MG63 (cell line): ENCODE data around the gene NDST1. TPM values are rescaled to one million over a fixed set of nuclear protein-coding genes. Genes with fewer than 3 reads are reported as not detected.

Experiments used
- DNase-seq: peaks from one replicate; pipeline ENCODE4 v3.0.0-alpha.2; 2020
- H3K27me3 ChIP-seq: fragments of 250-450 bp; sonication (Bioruptor Pico); 2 replicates; pipeline ENCODE4 v1.5.1; 2020; ENCODE audit warnings: mild to moderate bottlenecking, moderate library complexity
- H3K36me3 ChIP-seq: fragments of 250-450 bp; sonication (Bioruptor Pico); 2 replicates; pipeline ENCODE4 v1.5.1; 2020; ENCODE audit warnings: mild to moderate bottlenecking, moderate library complexity
- H3K4me3 ChIP-seq: fragments of 250-450 bp; sonication (Bioruptor Pico); 2 replicates; pipeline ENCODE4 v1.5.1; 2020; ENCODE audit warnings: mild to moderate bottlenecking, moderate library complexity
- H3K9me3 ChIP-seq: fragments of 250-450 bp; sonication (Bioruptor Pico); 2 replicates; pipeline ENCODE4 v1.5.1; 2020; ENCODE audit warnings: mild to moderate bottlenecking, moderate library complexity
- total RNA-seq: library from RNA; depleted of rRNA; stranded (reverse); fragments of >200 nt; shearing (Covaris generic); gene quantifications from 2 replicates; pipeline ENCODE4 v1.2.3, GENCODE V29; 2014; ENCODE audit warnings: low replicate concordance

Gene NDST1
- total RNA-seq, 1 experiment from 2014 or later = 142 TPM

- Histone ChIP-seq H3K4me3 (no peak overlapping the region), H3K9me3 (no peaks in the 10 kb centered on the region), H3K27me3 (no peaks in the 10 kb centered on the region), H3K36me3 (no peaks in the 10 kb centered on the region)
- DNase-seq = no peak
Observed at GRCh38 chr5:150578781-150579461, 71.0 kb downstream of the NDST1 start.

- peak; percentile 32 for DNase-seq
- no peaks in the 10 kb centered on the region for H3K36me3 ChIP-seq
- no peak overlapping the region for H3K4me3 ChIP-seq
- no peaks in the 10 kb centered on the region for H3K27me3 ChIP-seq
- no peaks in the 10 kb centered on the region for H3K9me3 ChIP-seq
Observed at GRCh38 chr5:150579462-150580400, 71.8 kb downstream of the NDST1 start.

- no peak for DNase-seq
- Histone ChIP-seq H3K27me3 (no peaks in the 10 kb centered on the region), H3K36me3 (no peaks in the 10 kb centered on the region), H3K4me3 (no peak overlapping the region), H3K9me3 (no peaks in the 10 kb centered on the region)
Observed at GRCh38 chr5:150580917-150581316, 73.0 kb downstream of the NDST1 start.

GRCh38 chr5:150582241-150583109 lies 74.5 kb downstream of the NDST1 start:
- H3K4me3 ChIP-seq = no peak overlapping the region
- peak; percentile 69 for DNase-seq
- no peaks in the 10 kb centered on the region for H3K27me3 ChIP-seq
- no peaks in the 10 kb centered on the region for H3K36me3 ChIP-seq
- H3K9me3 ChIP-seq = no peaks in the 10 kb centered on the region

- DNase-seq = no peak
- Histone ChIP-seq H3K4me3 (no peak overlapping the region), H3K9me3 (no peaks in the 10 kb centered on the region), H3K36me3 (no peaks in the 10 kb centered on the region), H3K27me3 (no peaks in the 10 kb centered on the region)
Observed at GRCh38 chr5:150583541-150584225, 75.8 kb downstream of the NDST1 start.

- DNase-seq = no peak
- no peaks in the 10 kb centered on the region for H3K9me3 ChIP-seq
- H3K4me3 ChIP-seq = no peak overlapping the region
- H3K36me3 ChIP-seq = no peaks in the 10 kb centered on the region
- no peaks in the 10 kb centered on the region for H3K27me3 ChIP-seq
Observed at GRCh38 chr5:150584556-150585335, 76.8 kb downstream of the NDST1 start.

- Histone ChIP-seq H3K36me3 (no peaks in the 10 kb centered on the region), H3K9me3 (no peaks in the 10 kb centered on the region), H3K27me3 (no peaks in the 10 kb centered on the region), H3K4me3 (no peak overlapping the region)
- DNase-seq = no peak
Observed at GRCh38 chr5:150585781-150586341, 77.9 kb downstream of the NDST1 start.

- H3K36me3 ChIP-seq = no peaks in the 10 kb centered on the region
- DNase-seq = no peak
Observed at GRCh38 chr5:150587016-150587415, 79.1 kb downstream of the NDST1 start.

GRCh38 chr5:150587856-150588595 lies 80.1 kb downstream of the NDST1 start:
- Histone ChIP-seq H3K9me3 (no peaks in the 10 kb centered on the region), H3K27me3 (no peaks in the 10 kb centered on the region), H3K36me3 (no peaks in the 10 kb centered on the region), H3K4me3 (no peak overlapping the region)
- peak; percentile 53 for DNase-seq

More at GRCh38 chr5:150587016-150587415, 79.1 kb downstream of the NDST1 start:
- no peak overlapping the region for H3K4me3 ChIP-seq
- H3K27me3 ChIP-seq = no peaks in the 10 kb centered on the region
- H3K9me3 ChIP-seq = no peaks in the 10 kb centered on the region

GRCh38 chr5:150588596-150588890 lies 80.6 kb downstream of the NDST1 start:
- Histone ChIP-seq H3K4me3 (no peak overlapping the region), H3K9me3 (no peaks in the 10 kb centered on the region), H3K27me3 (no peaks in the 10 kb centered on the region), H3K36me3 (no peaks in the 10 kb centered on the region)
- DNase-seq = no peak

GRCh38 chr5:150589862-150590601 lies 82.1 kb downstream of the NDST1 start:
- H3K27me3 ChIP-seq = no peaks in the 10 kb centered on the region
- no peak overlapping the region for H3K4me3 ChIP-seq
- DNase-seq = peak; percentile 93
- H3K9me3 ChIP-seq = no peaks in the 10 kb centered on the region
- no peaks in the 10 kb centered on the region for H3K36me3 ChIP-seq

- no peaks in the 10 kb centered on the region for H3K36me3 ChIP-seq
- H3K4me3 ChIP-seq = no peak overlapping the region
- H3K27me3 ChIP-seq = no peaks in the 10 kb centered on the region
- H3K9me3 ChIP-seq = no peaks in the 10 kb centered on the region
- peak; percentile 48 for DNase-seq
Observed at GRCh38 chr5:150590979-150591695, 83.2 kb downstream of the NDST1 start.

- Histone ChIP-seq H3K36me3 (no peaks in the 10 kb centered on the region), H3K27me3 (no peaks in the 10 kb centered on the region), H3K9me3 (no peaks in the 10 kb centered on the region), H3K4me3 (no peak overlapping the region)
- no peak for DNase-seq
Observed at GRCh38 chr5:150593593-150593992, 85.7 kb downstream of the NDST1 start.

GRCh38 chr5:150593996-150594395 lies 86.1 kb downstream of the NDST1 start:
- DNase-seq = no peak
- H3K27me3 ChIP-seq = no peaks in the 10 kb centered on the region
- H3K36me3 ChIP-seq = no peaks in the 10 kb centered on the region
- H3K9me3 ChIP-seq = no peaks in the 10 kb centered on the region
- no peak overlapping the region for H3K4me3 ChIP-seq
